ENCODE results near the gene DNAH1. TPM values are rescaled to one million over a fixed set of nuclear protein-coding genes. Genes with fewer than 3 reads are reported as not detected.

The DNAH1 gene
- total and polyA plus RNA-seq, 2 experiments from 2014 or later = 0.81 to 1.8 TPM

- TF ChIP-seq REST (IDR thresholded peaks at IDR 0.05; ENCODE audit: unreplicated experiment) = no peak
Measured at GRCh38 chr3:52415800-52416199, 99.7 kb downstream of the DNAH1 start (continued).

DNA sequence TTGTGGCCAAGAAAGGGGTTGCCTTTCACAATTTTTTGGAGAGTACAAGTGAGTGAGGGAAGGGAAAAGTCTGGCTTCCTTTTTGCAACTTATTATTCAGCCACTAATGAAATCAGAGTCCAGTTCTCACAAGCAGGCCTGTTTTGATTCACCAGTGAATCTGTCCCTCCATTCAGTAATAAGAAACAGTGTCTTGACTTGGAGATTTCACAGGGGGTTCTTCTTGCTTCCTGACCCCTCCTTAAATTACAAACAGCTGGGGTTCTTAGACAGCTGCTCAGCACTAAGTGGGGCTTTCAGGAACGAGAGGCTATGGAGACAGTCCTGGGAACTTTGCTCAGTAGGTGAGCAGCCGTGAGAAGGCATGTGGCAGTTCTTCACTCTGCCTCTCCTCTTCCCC is 104.3 kb downstream of the DNAH1 start:
- DNase-seq (ENCODE audit: low spot score) = no peak
- H3K79me2 ChIP-seq (replicated peaks; ENCODE audit: insufficient read depth) = no peaks in the 10 kb centered on the region

More for the DNA sequence above, 104.3 kb downstream of the DNAH1 start:
- ATAC-seq = no peak
- H3K27ac Mint-ChIP-seq = no peak overlapping the region
- Histone ChIP-seq H3F3A (replicated peaks; ENCODE audit: low read depth) (no peaks in the 10 kb centered on the region), H4K20me1 (replicated peaks; ENCODE audit: insufficient read depth) (0 out of 2 replicates have a peak, but pooled peaks cover 5% of the 10 kb centered on the region), H3K4me2 (no peak overlapping the region), H3K27me3 (ENCODE audit: insufficient read depth) (no peaks in the 10 kb centered on the region), H3K27ac (ENCODE audit: low read depth) (no peak overlapping the region), H3K4me3 (no peak overlapping the region), H2AFZ (no peak overlapping the region), H3K4me1 (ENCODE audit: insufficient read depth) (peaks cover 6% of the 10 kb centered on the region; the same call in 1 of the 2 replicates), H3K36me3 (ENCODE audit: insufficient read depth) (no peaks in the 10 kb centered on the region), H3K9me2 (ENCODE audit: insufficient read depth) (no peaks in the 10 kb centered on the region)
- no peaks in the 10 kb centered on the region for H3K9me3 Mint-ChIP-seq
- peaks cover 4% of the 10 kb centered on the region for H3K27me3 Mint-ChIP-seq (ENCODE audit: insufficient read depth, low read depth, poor library complexity)
- H3K4me3 Mint-ChIP-seq = no peak overlapping the region
- H3K4me1 Mint-ChIP-seq = peaks cover 13% of the 10 kb centered on the region
- TF ChIP-seq, protein P1, sequence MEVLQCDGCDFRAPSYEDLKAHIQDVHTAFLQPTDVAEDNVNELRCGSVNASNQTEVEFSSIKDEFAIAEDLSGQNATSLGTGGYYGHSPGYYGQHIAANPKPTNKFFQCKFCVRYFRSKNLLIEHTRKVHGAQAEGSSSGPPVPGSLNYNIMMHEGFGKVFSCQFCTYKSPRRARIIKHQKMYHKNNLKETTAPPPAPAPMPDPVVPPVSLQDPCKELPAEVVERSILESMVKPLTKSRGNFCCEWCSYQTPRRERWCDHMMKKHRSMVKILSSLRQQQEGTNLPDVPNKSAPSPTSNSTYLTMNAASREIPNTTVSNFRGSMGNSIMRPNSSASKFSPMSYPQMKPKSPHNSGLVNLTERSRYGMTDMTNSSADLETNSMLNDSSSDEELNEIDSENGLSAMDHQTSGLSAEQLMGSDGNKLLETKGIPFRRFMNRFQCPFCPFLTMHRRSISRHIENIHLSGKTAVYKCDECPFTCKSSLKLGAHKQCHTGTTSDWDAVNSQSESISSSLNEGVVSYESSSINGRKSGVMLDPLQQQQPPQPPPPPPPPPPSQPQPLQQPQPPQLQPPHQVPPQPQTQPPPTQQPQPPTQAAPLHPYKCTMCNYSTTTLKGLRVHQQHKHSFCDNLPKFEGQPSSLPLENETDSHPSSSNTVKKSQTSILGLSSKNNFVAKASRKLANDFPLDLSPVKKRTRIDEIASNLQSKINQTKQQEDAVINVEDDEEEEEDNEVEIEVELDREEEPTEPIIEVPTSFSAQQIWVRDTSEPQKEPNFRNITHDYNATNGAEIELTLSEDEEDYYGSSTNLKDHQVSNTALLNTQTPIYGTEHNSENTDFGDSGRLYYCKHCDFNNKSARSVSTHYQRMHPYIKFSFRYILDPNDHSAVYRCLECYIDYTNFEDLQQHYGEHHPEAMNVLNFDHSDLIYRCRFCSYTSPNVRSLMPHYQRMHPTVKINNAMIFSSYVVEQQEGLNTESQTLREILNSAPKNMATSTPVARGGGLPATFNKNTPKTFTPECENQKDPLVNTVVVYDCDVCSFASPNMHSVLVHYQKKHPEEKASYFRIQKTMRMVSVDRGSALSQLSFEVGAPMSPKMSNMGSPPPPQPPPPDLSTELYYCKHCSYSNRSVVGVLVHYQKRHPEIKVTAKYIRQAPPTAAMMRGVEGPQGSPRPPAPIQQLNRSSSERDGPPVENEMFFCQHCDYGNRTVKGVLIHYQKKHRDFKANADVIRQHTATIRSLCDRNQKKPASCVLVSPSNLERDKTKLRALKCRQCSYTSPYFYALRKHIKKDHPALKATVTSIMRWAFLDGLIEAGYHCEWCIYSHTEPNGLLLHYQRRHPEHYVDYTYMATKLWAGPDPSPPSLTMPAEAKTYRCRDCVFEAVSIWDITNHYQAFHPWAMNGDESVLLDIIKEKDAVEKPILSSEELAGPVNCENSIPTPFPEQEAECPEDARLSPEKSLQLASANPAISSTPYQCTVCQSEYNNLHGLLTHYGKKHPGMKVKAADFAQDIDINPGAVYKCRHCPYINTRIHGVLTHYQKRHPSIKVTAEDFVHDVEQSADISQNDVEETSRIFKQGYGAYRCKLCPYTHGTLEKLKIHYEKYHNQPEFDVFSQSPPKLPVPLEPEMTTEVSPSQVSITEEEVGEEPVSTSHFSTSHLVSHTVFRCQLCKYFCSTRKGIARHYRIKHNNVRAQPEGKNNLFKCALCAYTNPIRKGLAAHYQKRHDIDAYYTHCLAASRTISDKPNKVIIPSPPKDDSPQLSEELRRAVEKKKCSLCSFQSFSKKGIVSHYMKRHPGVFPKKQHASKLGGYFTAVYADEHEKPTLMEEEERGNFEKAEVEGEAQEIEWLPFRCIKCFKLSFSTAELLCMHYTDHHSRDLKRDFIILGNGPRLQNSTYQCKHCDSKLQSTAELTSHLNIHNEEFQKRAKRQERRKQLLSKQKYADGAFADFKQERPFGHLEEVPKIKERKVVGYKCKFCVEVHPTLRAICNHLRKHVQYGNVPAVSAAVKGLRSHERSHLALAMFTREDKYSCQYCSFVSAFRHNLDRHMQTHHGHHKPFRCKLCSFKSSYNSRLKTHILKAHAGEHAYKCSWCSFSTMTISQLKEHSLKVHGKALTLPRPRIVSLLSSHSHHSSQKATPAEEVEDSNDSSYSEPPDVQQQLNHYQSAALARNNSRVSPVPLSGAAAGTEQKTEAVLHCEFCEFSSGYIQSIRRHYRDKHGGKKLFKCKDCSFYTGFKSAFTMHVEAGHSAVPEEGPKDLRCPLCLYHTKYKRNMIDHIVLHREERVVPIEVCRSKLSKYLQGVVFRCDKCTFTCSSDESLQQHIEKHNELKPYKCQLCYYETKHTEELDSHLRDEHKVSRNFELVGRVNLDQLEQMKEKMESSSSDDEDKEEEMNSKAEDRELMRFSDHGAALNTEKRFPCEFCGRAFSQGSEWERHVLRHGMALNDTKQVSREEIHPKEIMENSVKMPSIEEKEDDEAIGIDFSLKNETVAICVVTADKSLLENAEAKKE (CRISPR knock-in tag; IDR thresholded peaks at IDR 0.05) = no peak
- TF ChIP-seq ZNF331 (CRISPR knock-in tag; IDR thresholded peaks at IDR 0.05; ENCODE audit: low read depth) = no peak
- TF ChIP-seq EZH2phosphoT487 (IDR thresholded peaks at IDR 0.05; ENCODE audit: unreplicated experiment) = no peak
- no peak for TF ChIP-seq EZH2 (IDR thresholded peaks at IDR 0.05; ENCODE audit: low read depth, unreplicated experiment)
- TF ChIP-seq CREB1 (CRISPR knock-in tag; IDR thresholded peaks at IDR 0.05; ENCODE audit: low read depth) = no peak
- no peak for TF ChIP-seq NANOG (IDR thresholded peaks at IDR 0.05; ENCODE audit: borderline replicate concordance)
- no peaks in the 10 kb centered on the region for H3K36me3 Mint-ChIP-seq (ENCODE audit: low read depth)

Measured in GM23338 (cell line).